CD14-positive monocyte (primary cell): ENCODE measurements around the gene PRRC2C. TPM values are rescaled to one million over a fixed set of nuclear protein-coding genes. Genes with fewer than 3 reads are reported as not detected.

Experiments
- DNase-seq, 3 donors: peaks; one replicate each; pipeline ENCODE4 v3.0.0-alpha.2; 2011 to 2022
- H2AFZ ChIP-seq: 2 replicates; pipeline ENCODE4 v1.6.0; 2012; ENCODE audit warnings: mild to moderate bottlenecking, low read depth, low read length, inconsistent platforms; ENCODE audit not compliant: insufficient read depth, poor library complexity, severe bottlenecking
- H3K27ac ChIP-seq, 2 donors: 1 replicate in 1 of 2; 2 replicates in 1 of 2; pipeline ENCODE4 v1.5.1; 2012 to 2013; ENCODE audit warnings: low read length in 2 of 2, control low read depth in 1 of 2, inconsistent platforms in 1 of 2, low read depth in 1 of 2, mild to moderate bottlenecking in 1 of 2
- H3K27me3 ChIP-seq, 2 donors: one replicate each; pipeline versions ENCODE4 v1.6.0 to v1.6.1; 2011 to 2013; ENCODE audit warnings: low read length in 2 of 2; ENCODE audit not compliant: control insufficient read depth in 2 of 2, insufficient read depth in 2 of 2
- H3K36me3 ChIP-seq, 2 donors: replicated peaks in 1 of 2; 1 replicate in 1 of 2; 2 replicates in 1 of 2; pipeline versions ENCODE4 v1.5.1 to v1.6.1; 2012 to 2013; ENCODE audit warnings: low read length in 2 of 2, control low read depth in 1 of 2, inconsistent platforms in 1 of 2, mild to moderate bottlenecking in 1 of 2; ENCODE audit not compliant: insufficient read depth in 2 of 2, control insufficient read depth in 1 of 2
- H3K4me1 ChIP-seq, 2 donors: 1 replicate in 1 of 2; 2 replicates in 1 of 2; pipeline versions ENCODE4 v1.5.1 to v1.6.1; 2012 to 2013; ENCODE audit warnings: low read length in 2 of 2, control low read depth in 1 of 2, inconsistent platforms in 1 of 2, mild to moderate bottlenecking in 1 of 2, moderate library complexity in 1 of 2; ENCODE audit not compliant: insufficient read depth in 2 of 2, control insufficient read depth in 1 of 2
- H3K4me2 ChIP-seq: replicated peaks from 2 replicates; pipeline ENCODE3; 2012; ENCODE audit warnings: low read length, moderate library complexity, mild to moderate bottlenecking; ENCODE audit not compliant: poor library complexity, severe bottlenecking; ENCODE audit errors: extremely low read depth
- H3K4me3 ChIP-seq, 3 experiments: fragments of 200-600 bp in 1 of 3; sonication (generic) in 1 of 3; replicated peaks in 1 of 3; 1 replicate in 2 of 3; 2 replicates in 1 of 3; pipeline ENCODE4 v1.5.1; 2011 to 2013; ENCODE audit warnings: low read length in 3 of 3, mild to moderate bottlenecking in 3 of 3, control low read depth in 2 of 3, low read depth in 2 of 3, inconsistent platforms in 1 of 3, moderate library complexity in 1 of 3
- H3K79me2 ChIP-seq: 2 replicates; pipeline ENCODE4 v1.6.0; 2012; ENCODE audit warnings: mild to moderate bottlenecking, control low read depth, inconsistent platforms, low read length, moderate library complexity; ENCODE audit not compliant: insufficient read depth
- H3K9ac ChIP-seq: 2 replicates; pipeline ENCODE4 v1.6.0; 2017; ENCODE audit warnings: low read length, mild to moderate bottlenecking; ENCODE audit not compliant: insufficient read depth, poor library complexity, severe bottlenecking
- H3K9me3 ChIP-seq, 2 donors: replicated peaks in 1 of 2; 1 replicate in 1 of 2; 2 replicates in 1 of 2; pipeline versions ENCODE4 v1.5.1 to v1.6.1; 2012 to 2013; ENCODE audit warnings: low read length in 2 of 2, control low read depth in 1 of 2; ENCODE audit not compliant: control insufficient read depth in 1 of 2, insufficient read depth in 1 of 2
- H4K20me1 ChIP-seq: 2 replicates; pipeline ENCODE4 v1.6.0; 2012; ENCODE audit warnings: mild to moderate bottlenecking, low read length, control low read depth, moderate library complexity; ENCODE audit not compliant: insufficient read depth
- H3K27ac Mint-ChIP-seq, 7 donors: one replicate each; pipeline ENCODE4 v1.8.0; 2020; ENCODE audit warnings: mild to moderate bottlenecking in 7 of 7, mixed read lengths in 7 of 7, moderate library complexity in 6 of 7, inconsistent platforms in 2 of 7
- H3K27me3 Mint-ChIP-seq, 3 donors: one replicate each; pipeline ENCODE4 v1.8.0; 2021 to 2022; ENCODE audit warnings: low read depth in 3 of 3, mild to moderate bottlenecking in 3 of 3, mixed read lengths in 3 of 3, moderate library complexity in 3 of 3, inconsistent platforms in 1 of 3
- H3K36me3 Mint-ChIP-seq, 2 donors: one replicate each; pipeline ENCODE4 v1.8.0; 2020; ENCODE audit warnings: mixed read lengths in 2 of 2, inconsistent platforms in 1 of 2, mild to moderate bottlenecking in 1 of 2
- H3K4me1 Mint-ChIP-seq: one replicate; pipeline ENCODE4 v1.8.0; 2020; ENCODE audit warnings: mild to moderate bottlenecking, mixed read lengths
- H3K4me3 Mint-ChIP-seq, 2 donors: one replicate each; pipeline ENCODE4 v1.8.0; 2020; ENCODE audit warnings: mild to moderate bottlenecking in 2 of 2, mixed read lengths in 2 of 2, moderate library complexity in 1 of 2
- H3K9me3 Mint-ChIP-seq, 7 donors: one replicate each; pipeline ENCODE4 v1.8.0; 2020 to 2022; ENCODE audit warnings: mixed read lengths in 7 of 7, mild to moderate bottlenecking in 6 of 7, moderate library complexity in 6 of 7, inconsistent platforms in 2 of 7
- WGBS: methylation state at CpG from one replicate; pipeline ENCODE4 v1.1.5; 2013; ENCODE audit warnings: missing lambda C conversion rate; ENCODE audit not compliant: insufficient coverage; 5-methylcytosine and 5-hydroxymethylcytosine counted together
- intact Hi-C, 2 donors: fragments of 100-400 bp; cut with micrococcal nuclease; formaldehyde crosslinking; loops; one replicate each; pipeline versions ENCODE4 v1.15.0 to v1.15.1; 2023
- polyA plus RNA-seq, 3 donors: library from polyadenylated mRNA; depleted of rRNA in 1 of 3; unstranded in 2 of 3; stranded (reverse) in 1 of 3; fragments of 300-500 nt in 2 of 3; fragments of >200 nt in 1 of 3; fragmentation: Illumina TruSeq in 2 of 3; gene quantifications; 1 replicate in 2 of 3; 2 replicates in 1 of 3; pipeline ENCODE4 v1.2.3, GENCODE V29; 2012 to 2021
- TF ChIP-seq, protein P1 (sequence below): fragments of 200-600 bp; IDR thresholded peaks from one replicate; pipeline ENCODE4 v1.8.0; 2022; ENCODE audit warnings: antibody characterized with exemption, mild to moderate bottlenecking

Gene PRRC2C
- polyA plus RNA-seq, 3 donors: 13.8 to 69.1 (median 15.6) TPM

DNA sequence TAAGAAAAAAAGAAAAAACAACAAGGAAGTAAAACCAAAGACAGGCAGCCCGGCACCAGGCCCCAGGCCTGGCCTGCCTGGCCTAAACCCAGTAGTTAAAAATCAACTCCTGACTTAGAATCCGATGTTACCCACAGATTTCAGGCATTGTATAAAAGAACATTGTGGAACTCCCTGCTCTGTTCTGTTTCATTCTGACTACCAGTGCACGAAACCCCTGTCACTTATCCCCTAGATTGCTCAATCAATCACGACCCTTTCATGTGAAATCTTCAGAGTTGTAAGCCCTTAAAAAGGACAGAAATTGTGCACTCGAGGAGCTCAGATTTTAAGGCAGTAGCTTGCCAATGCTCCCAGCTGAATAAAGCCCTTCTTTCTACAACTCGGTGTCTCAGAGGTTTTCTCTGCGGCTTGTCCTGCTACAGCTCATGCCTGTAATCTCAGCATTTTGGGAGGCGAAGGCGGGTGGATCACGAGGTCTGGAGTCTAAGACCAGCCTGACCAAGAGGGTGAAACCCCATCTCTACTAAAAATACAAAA, 121.1 kb downstream of the PRRC2C start:
- TF ChIP-seq, protein P1, sequence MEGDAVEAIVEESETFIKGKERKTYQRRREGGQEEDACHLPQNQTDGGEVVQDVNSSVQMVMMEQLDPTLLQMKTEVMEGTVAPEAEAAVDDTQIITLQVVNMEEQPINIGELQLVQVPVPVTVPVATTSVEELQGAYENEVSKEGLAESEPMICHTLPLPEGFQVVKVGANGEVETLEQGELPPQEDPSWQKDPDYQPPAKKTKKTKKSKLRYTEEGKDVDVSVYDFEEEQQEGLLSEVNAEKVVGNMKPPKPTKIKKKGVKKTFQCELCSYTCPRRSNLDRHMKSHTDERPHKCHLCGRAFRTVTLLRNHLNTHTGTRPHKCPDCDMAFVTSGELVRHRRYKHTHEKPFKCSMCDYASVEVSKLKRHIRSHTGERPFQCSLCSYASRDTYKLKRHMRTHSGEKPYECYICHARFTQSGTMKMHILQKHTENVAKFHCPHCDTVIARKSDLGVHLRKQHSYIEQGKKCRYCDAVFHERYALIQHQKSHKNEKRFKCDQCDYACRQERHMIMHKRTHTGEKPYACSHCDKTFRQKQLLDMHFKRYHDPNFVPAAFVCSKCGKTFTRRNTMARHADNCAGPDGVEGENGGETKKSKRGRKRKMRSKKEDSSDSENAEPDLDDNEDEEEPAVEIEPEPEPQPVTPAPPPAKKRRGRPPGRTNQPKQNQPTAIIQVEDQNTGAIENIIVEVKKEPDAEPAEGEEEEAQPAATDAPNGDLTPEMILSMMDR: no peak
- H2AFZ ChIP-seq: no peak overlapping the region

DNA sequence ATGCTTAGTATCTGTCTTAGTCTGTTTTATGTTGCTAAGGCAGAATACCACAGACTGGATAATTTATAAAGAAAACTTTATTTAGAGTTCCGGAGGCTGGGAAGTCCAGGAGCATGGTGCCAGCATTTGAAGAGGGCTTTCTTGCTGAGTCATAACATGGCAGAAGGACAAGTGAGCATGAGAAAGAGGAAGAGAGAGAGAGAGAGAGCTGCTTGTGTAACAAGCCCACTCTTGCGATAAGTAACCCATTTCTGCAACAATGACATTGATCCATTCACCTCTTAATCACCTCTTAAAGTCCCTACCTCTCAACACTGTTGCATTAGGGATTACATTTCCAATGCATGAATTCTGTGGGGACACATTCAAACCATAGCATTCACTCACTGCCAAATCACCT, 125.1 kb downstream of the PRRC2C start:
- TF ChIP-seq, protein P1: no peak
- intact Hi-C loops: no loop called here
- Histone ChIP-seq H3K27ac (no peak overlapping the region), H3K9ac (no peak overlapping the region), H2AFZ (no peak overlapping the region), H3K79me2 (no peaks in the 10 kb centered on the region), H3K4me2 (no peak overlapping the region), H3K4me1 (peaks cover 0 to 6% of the 10 kb centered on the region in 2 donors), H4K20me1 (no peaks in the 10 kb centered on the region), H3K9me3 (peaks cover 0 to 5% of the 10 kb centered on the region in 2 donors), H3K4me3 (no peak overlapping the region), H3K27me3 (no peaks in the 10 kb centered on the region), H3K36me3 (no peaks in the 10 kb centered on the region)
- WGBS: no CpG with 5 or more reads among the region's 2 CpGs
- H3K9me3 Mint-ChIP-seq: peaks cover 0 to 17% (median 2%) of the 10 kb centered on the region in 7 donors
- H3K27me3 Mint-ChIP-seq: no peaks in the 10 kb centered on the region
- no peak overlapping the region for H3K27ac Mint-ChIP-seq
- peak in 2 of 3 donors; percentile 14 to 50 for DNase-seq
- H3K4me1 Mint-ChIP-seq: peaks cover 14% of the 10 kb centered on the region
- no peak overlapping the region for H3K4me3 Mint-ChIP-seq
- H3K36me3 Mint-ChIP-seq: no peaks in the 10 kb centered on the region

More for the DNA sequence above, 121.1 kb downstream of the PRRC2C start:
- WGBS: 55% methylated on average over 6 of the region's 10 CpGs
- Histone ChIP-seq H3K27ac (no peak overlapping the region), H3K36me3 (no peaks in the 10 kb centered on the region), H3K4me3 (no peak overlapping the region), H3K79me2 (no peaks in the 10 kb centered on the region), H4K20me1 (no peaks in the 10 kb centered on the region), H3K9ac (no peak overlapping the region), H3K4me1 (peaks cover 0 to 6% of the 10 kb centered on the region in 2 donors), H3K9me3 (peaks cover 0 to 5% of the 10 kb centered on the region in 2 donors), H3K4me2 (no peak overlapping the region), H3K27me3 (no peaks in the 10 kb centered on the region)
- Mint-ChIP-seq H3K9me3 (peaks cover 0 to 17% (median 2%) of the 10 kb centered on the region in 7 donors), H3K27me3 (no peaks in the 10 kb centered on the region), H3K4me1 (peaks cover 14% of the 10 kb centered on the region), H3K4me3 (no peak overlapping the region), H3K36me3 (no peaks in the 10 kb centered on the region), H3K27ac (peak overlapping the region in 1 of 7 donors; percentile 45)
- DNase-seq: no peak
- intact Hi-C loops: no loop called here
